ENCODE results near the gene LPCAT3.

The LPCAT3 gene

DNA sequence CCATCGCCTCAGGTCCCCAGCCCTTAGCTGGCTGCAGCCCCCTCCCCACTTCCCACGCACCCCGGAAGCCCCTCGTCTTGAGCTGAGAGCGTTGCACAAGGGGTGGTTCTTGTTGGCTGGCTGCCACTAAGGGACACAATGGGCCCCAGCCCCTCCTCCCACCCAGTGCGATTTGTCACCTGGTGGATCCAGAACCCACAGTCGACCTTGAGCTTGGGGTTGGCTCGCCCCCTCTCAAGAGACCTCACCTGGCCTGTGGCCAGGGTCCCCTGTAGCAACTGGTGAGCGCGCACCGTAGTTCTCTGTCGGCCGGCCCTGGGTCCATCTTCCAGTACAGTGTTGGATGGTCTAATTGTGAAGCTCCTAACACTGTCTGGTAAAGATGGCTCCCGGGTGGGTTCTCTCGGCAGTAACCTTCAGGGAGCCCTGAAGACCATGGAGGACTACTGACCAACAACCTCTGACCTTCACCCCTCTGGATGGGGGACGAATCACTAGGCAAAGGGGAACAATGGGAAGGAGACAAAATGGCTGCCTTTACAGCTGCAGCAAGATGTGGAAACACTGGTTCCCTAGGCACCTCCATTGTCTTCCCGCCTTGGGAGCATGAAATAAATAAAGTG lies 54.4 kb downstream of the LPCAT3 start:
- no peak for DNase-seq (ENCODE audit: low read depth in 2 of 2)

GRCh38 chr12:6963016-6963731 lies 55.1 kb downstream of the LPCAT3 start:
- DNase-seq (ENCODE audit: low read depth in 2 of 2): no peak

- DNase-seq (ENCODE audit: low read depth in 2 of 2): no peak
Observed at GRCh38 chr12:6962285-6963015, 55.8 kb downstream of the LPCAT3 start.

GRCh38 chr12:6961695-6962284 lies 56.5 kb downstream of the LPCAT3 start:
- DNase-seq (ENCODE audit: low read depth in 2 of 2): no peak

DNA sequence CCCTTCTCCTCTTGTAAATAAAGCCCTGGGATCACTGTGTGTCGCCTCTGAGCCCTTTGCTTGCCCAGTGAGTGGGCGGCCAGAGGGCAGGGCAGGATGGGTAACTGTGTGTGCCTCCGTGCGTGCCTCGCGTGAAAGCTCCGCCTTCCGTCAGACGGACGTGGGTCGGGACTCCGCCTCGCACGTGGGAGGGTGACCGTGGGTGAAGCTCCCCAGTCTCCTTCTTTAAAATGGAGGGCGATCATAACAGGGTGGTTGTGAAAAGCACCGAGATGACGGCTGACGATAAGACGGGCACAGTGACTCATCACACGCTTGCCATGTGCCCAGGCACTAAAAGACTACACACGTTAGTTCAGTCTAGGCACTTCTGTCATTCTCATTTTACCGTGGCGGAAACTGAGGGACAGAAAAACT lies 57.0 kb downstream of the LPCAT3 start:
- DNase-seq (ENCODE audit: low read depth in 2 of 2): peak; percentile 81 to 85

GRCh38 chr12:6960593-6961277 lies 57.5 kb downstream of the LPCAT3 start:
- DNase-seq (ENCODE audit: low read depth in 2 of 2): no peak

DNA sequence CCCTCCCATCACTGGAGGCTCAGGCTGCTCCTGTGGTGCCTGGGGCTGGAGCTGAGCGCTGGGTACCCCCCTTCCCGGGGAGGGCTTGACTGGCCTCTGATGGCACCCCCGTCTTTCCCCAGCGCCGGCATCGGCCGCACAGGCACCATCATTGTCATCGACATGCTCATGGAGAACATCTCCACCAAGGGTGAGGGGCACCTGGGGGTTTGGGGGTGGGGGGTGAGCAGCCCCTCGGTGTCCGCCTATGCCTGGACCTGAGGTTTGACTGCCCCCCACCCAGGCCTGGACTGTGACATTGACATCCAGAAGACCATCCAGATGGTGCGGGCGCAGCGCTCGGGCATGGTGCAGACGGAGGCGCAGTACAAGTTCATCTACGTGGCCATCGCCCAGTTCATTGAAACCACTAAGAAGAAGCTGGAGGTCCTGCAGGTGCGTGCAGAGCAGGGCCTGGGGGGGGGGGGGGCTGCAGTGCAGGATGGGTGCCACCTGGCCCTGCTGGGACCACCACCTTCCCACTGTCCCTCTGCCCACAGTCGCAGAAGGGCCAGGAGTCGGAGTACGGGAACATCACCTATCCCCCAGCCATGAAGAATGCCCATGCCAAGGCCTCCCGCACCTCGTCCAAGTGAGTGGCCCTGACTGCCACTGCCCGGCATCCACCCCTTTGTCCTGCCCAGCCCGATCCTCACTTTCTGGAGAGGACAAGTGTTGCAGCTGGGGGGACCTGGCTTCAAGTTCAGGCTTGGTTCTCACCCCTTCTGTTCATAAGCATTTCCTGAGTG lies 58.3 kb downstream of the LPCAT3 start:
- DNase-seq (ENCODE audit: low read depth in 2 of 2): no peak

GRCh38 chr12:6959058-6959804 lies 59.0 kb downstream of the LPCAT3 start:
- no peak for DNase-seq (ENCODE audit: low read depth in 2 of 2)

GRCh38 chr12:6958609-6959057 lies 59.6 kb downstream of the LPCAT3 start:
- DNase-seq (ENCODE audit: low read depth in 2 of 2): no peak

DNA sequence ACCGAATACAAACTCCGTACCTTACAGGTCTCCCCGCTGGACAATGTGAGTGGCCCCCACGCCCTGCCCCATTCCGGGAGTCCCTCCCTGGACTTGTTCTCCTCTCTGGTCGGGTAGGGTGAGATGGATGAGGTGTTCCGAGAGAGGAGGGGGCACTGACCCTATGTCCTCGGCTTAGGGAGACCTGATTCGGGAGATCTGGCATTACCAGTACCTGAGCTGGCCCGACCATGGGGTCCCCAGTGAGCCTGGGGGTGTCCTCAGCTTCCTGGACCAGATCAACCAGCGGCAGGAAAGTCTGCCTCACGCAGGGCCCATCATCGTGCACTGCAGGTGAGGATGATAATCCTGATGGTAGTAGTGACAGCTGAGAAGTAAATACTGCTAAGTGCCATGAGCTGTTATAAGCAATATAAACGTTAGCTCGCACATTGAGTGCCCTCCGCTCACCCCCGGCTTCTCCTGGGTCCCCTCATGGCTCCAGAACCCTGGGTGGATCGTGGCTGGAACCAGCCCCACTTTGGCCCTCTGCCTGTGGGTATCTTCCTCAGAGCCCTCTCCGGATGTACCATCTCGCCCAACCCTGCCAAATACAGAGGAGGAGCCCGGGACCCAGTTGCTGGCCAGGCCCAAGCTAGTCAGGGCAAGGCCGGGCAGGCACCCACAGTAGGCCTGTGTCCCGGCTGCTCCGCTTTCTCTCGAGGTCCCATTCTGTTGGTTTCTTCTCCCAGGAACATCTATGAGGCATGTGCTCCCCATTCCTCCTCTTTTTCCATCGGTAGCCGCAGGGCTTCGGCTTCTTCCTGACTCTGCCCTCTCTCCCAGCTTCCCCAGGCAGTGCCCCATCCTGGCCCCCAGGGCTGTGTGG lies 60.3 kb downstream of the LPCAT3 start:
- no peak for DNase-seq (ENCODE audit: low read depth in 2 of 2)

DNA sequence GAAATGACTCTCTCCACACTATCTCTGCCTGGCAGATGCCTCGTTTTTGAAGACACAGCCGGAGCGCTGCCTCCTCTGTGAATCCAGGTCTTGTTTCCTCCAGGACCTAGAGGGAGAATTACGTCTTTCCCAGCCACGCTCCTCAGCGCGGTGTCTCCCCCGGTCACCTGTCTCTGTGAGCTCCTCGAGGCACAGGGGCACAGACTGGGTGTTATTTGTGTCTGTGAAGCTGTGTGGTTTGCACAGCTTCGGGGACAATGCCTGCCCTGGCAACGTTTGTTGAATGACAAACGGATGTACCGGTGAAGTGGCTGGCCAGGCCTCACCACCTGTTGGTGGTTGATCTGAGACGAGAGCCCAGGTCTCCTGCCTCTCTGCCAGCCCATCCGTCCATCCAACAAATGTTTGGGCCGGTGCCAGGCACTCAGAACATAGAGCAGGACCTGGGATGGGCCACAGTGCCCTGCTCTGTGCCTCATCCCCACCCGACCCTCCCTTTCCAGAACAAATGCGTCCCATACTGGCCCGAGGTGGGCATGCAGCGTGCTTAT lies 61.0 kb downstream of the LPCAT3 start:
- DNase-seq (ENCODE audit: low read depth in 2 of 2): no peak

GRCh38 chr12:6956021-6956727 lies 62.1 kb downstream of the LPCAT3 start:
- no peak for DNase-seq (ENCODE audit: low read depth in 2 of 2)

DNA sequence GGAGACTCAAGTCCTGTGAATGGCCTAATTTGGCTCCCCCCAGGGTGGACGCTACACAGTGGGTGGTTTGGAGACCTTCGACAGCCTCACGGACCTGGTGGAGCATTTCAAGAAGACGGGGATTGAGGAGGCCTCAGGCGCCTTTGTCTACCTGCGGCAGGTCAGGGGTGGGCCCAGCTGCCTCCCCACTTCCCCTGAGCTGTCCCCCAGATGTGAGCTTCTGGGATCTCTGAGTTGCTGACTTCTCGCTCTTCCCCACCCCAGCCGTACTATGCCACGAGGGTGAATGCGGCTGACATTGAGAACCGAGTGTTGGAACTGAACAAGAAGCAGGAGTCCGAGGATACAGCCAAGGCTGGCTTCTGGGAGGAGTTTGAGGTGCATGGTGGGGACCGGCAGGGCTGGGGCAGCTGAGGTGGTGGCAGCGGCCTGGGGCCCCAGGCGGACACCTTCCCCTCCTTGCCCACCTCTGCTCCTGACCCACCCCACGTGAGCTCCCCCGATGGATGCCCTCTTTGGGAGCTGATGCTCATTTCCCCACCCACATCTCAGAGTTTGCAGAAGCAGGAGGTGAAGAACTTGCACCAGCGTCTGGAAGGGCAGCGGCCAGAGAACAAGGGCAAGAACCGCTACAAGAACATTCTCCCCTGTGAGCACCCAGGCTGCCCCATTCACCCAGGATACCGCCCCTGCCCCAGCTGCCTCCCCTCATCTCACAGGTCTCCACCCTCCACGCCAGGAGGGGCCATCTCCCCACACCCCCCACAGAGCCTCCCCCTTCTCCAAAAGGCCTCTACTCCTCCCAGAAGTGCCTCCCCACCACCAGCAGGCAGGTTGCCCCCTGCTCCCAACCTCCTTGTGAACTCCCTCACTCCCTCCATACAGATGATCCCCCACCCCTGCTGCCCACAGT lies 62.9 kb downstream of the LPCAT3 start:
- no peak for DNase-seq (ENCODE audit: low read depth in 2 of 2)

- no peak for DNase-seq (ENCODE audit: low read depth in 2 of 2)
Observed at GRCh38 chr12:6954316-6955107, 63.8 kb downstream of the LPCAT3 start.

DNA sequence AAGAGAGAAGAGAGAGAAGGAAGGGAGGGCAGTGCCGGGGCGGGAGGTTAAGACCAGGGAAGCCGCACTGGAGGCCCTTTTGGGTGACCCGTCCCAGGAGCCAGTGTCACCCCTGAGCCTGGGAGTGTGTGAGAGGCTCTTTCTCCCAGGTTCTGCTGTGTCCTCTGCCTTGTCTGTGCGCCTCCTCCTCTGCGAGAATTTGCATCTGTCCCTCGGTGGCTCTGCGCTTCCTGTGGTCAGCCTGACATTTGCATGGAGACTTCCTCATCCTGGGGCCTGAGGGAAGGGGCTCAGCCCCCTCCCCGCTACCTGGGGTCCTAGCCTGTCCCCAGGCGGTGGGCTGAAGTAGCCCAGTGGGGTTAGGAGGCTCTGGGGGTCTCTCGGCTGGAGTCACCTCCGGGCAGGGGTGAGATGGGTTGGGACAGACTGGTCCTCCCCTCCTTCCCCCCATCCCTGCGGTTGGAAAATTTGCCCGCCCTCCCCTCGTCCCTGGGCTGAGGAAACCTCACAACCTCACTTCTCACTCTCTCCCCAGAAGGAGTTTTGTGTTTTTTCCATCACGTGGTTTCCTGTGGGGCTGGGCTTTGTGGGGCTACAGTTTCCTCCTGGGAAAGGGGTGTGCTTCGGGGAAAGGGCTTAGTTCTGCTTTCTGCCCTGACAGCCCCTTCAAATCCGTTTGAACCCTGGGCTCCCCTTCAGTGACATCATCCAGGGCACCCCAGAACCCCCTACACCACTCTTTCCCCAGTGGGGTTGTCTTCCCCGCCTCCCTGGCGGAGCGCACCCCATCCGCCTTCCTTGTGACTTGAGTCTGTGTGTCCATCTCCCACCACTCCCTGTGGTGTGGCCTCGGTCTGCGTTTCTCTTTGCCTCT lies 64.6 kb downstream of the LPCAT3 start:
- DNase-seq (ENCODE audit: low read depth in 2 of 2): peak; percentile 73

Measured in stimulated activated CD8-positive, alpha-beta memory T cell treated with anti-CD3 and anti-CD28 coated beads, Interleukin-2, amount 100 ng/mL, for 1 hour (primary cell).